IMR-90 (cell line): ENCODE data around the gene COX8A.

Experiments
- CEBPB ChIP-seq: IDR thresholded peaks from 2 replicates; pipeline ENCODE4 v1.6.1; 2012; ENCODE audit warnings: low read depth, low read length, improper control_type of control experiment
- CHD1 ChIP-seq: IDR thresholded peaks from 2 replicates; pipeline ENCODE4 v1.6.1; 2012; ENCODE audit warnings: low read depth, low read length, improper control_type of control experiment
- ELK1 ChIP-seq: fragments of 150-350 bp; IDR thresholded peaks from 2 replicates; pipeline ENCODE4 v1.6.1; 2016; ENCODE audit warnings: low read depth, mild to moderate bottlenecking, low read length, moderate library complexity, borderline replicate concordance
- MXI1 ChIP-seq: IDR thresholded peaks from 2 replicates; pipeline ENCODE4 v1.6.1; 2012; ENCODE audit warnings: low read depth, mild to moderate bottlenecking, low read length, moderate library complexity, borderline replicate concordance
- NFE2L2 ChIP-seq: fragments of 150-350 bp; IDR thresholded peaks from 2 replicates; pipeline ENCODE4 v1.6.1; 2016; ENCODE audit warnings: low read depth, mild to moderate bottlenecking, low read length
- POLR2A ChIP-seq: IDR thresholded peaks from 2 replicates; pipeline ENCODE4 v1.6.1; 2012; ENCODE audit warnings: mild to moderate bottlenecking, low read depth, low read length
- RCOR1 ChIP-seq: IDR thresholded peaks from 2 replicates; pipeline ENCODE4 v1.6.1; 2012; ENCODE audit warnings: mild to moderate bottlenecking, low read length, improper control_type of control experiment; ENCODE audit not compliant: insufficient replicate concordance
- RFX5 ChIP-seq: IDR thresholded peaks from 2 replicates; pipeline ENCODE4 v1.8.0; 2012; ENCODE audit warnings: low read depth, mild to moderate bottlenecking, low read length, moderate library complexity
- SMC3 ChIP-seq: fragments of 150-350 bp; IDR thresholded peaks from 2 replicates; pipeline ENCODE4 v1.6.1; 2016; ENCODE audit warnings: low read depth, mild to moderate bottlenecking, antibody characterized with exemption, low read length, moderate library complexity
- USF2 ChIP-seq: fragments of 150-350 bp; IDR thresholded peaks from 2 replicates; pipeline ENCODE4 v1.6.1; 2017; ENCODE audit warnings: mild to moderate bottlenecking, antibody characterized with exemption, low read length, low read depth
- TF ChIP-seq, protein P1 (sequence below): conservative IDR thresholded peaks from 2 replicates; pipeline ENCODE4 v1.5.1; 2012; ENCODE audit warnings: mild to moderate bottlenecking, low read depth, low read length, improper control_type of control experiment

DNA sequence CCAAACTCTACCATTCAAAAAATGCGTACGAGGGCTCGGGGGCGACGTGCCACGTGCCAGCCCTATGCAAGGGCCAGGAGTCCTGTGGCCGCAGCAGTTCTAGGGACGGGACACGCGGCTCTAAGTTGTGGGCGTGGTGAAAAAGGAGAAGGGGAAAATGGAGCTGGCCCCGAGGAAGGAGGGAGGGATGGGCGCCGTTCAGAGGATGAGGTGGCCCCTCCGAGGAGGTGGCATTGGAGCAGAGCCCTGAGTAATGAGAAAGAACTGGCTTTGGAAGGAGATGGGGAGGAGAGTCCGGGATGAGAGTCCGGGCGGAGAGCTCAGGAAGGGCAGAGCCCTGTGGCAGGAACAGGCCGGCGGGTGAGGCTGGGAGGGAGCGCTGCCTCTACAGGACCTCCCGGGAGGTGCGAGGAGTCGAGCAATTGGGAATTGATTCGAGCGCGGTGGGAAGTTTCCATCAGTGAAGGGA lies 32.8 kb downstream of the COX8A start:
- TF ChIP-seq, protein P1, sequence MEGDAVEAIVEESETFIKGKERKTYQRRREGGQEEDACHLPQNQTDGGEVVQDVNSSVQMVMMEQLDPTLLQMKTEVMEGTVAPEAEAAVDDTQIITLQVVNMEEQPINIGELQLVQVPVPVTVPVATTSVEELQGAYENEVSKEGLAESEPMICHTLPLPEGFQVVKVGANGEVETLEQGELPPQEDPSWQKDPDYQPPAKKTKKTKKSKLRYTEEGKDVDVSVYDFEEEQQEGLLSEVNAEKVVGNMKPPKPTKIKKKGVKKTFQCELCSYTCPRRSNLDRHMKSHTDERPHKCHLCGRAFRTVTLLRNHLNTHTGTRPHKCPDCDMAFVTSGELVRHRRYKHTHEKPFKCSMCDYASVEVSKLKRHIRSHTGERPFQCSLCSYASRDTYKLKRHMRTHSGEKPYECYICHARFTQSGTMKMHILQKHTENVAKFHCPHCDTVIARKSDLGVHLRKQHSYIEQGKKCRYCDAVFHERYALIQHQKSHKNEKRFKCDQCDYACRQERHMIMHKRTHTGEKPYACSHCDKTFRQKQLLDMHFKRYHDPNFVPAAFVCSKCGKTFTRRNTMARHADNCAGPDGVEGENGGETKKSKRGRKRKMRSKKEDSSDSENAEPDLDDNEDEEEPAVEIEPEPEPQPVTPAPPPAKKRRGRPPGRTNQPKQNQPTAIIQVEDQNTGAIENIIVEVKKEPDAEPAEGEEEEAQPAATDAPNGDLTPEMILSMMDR: no peak
- no peak for TF ChIP-seq NFE2L2
- no peak for TF ChIP-seq RCOR1
- TF ChIP-seq CEBPB: no peak
- no peak for TF ChIP-seq RFX5
- TF ChIP-seq ELK1: no peak
- no peak for TF ChIP-seq USF2
- TF ChIP-seq POLR2A: no peak
- TF ChIP-seq MXI1: no peak
- TF ChIP-seq SMC3: no peak
- no peak for TF ChIP-seq CHD1
